IPS-18a (cell line): Measurements from ENCODE around the gene CDC42EP2.

ENCODE experiments used
- H3K27ac ChIP-seq: one replicate; pipeline ENCODE4 v1.5.1; 2013; ENCODE audit warnings: low read length
- H3K27me3 ChIP-seq: one replicate; pipeline ENCODE4 v1.6.1; 2013; ENCODE audit warnings: mild to moderate bottlenecking, low read length; ENCODE audit not compliant: control insufficient read depth, insufficient read depth
- H3K36me3 ChIP-seq: one replicate; pipeline ENCODE4 v1.6.1; 2013; ENCODE audit warnings: low read depth, low read length; ENCODE audit not compliant: control insufficient read depth
- H3K4me1 ChIP-seq: one replicate; pipeline ENCODE4 v1.6.1; 2013; ENCODE audit warnings: low read depth, low read length; ENCODE audit not compliant: control insufficient read depth
- H3K4me3 ChIP-seq: one replicate; pipeline ENCODE4 v1.5.1; 2013; ENCODE audit warnings: low read length
- H3K9ac ChIP-seq: one replicate; pipeline ENCODE4 v1.6.1; 2013; ENCODE audit warnings: mild to moderate bottlenecking, low read length, moderate library complexity
- H3K9me3 ChIP-seq: one replicate; pipeline ENCODE4 v1.6.1; 2013; ENCODE audit warnings: low read depth, low read length; ENCODE audit not compliant: control insufficient read depth

Gene CDC42EP2

GRCh38 chr11:65310736-65311135 is 3.9 kb upstream of the CDC42EP2 start:
- H3K27ac ChIP-seq = no peak overlapping the region
- no peaks in the 10 kb centered on the region for H3K4me1 ChIP-seq
- H3K4me3 ChIP-seq = no peak overlapping the region
- no peaks in the 10 kb centered on the region for H3K9me3 ChIP-seq
- H3K27me3 ChIP-seq = peaks cover 16% of the 10 kb centered on the region
- no peak overlapping the region for H3K9ac ChIP-seq
- no peaks in the 10 kb centered on the region for H3K36me3 ChIP-seq

- no peaks in the 10 kb centered on the region for H3K4me1 ChIP-seq
- H3K4me3 ChIP-seq = no peak overlapping the region
- H3K27ac ChIP-seq = no peak overlapping the region
- peaks cover 16% of the 10 kb centered on the region for H3K27me3 ChIP-seq
- H3K9me3 ChIP-seq = no peaks in the 10 kb centered on the region
- no peak overlapping the region for H3K9ac ChIP-seq
- no peaks in the 10 kb centered on the region for H3K36me3 ChIP-seq
Measured at GRCh38 chr11:65311170-65311678, 3.4 kb upstream of the CDC42EP2 start.

- Histone ChIP-seq H3K27me3 (peaks cover 16% of the 10 kb centered on the region), H3K27ac (no peak overlapping the region), H3K4me3 (peak overlapping the region; percentile 80), H3K4me1 (peaks cover 14% of the 10 kb centered on the region), H3K9ac (peak overlapping the region; percentile 80), H3K36me3 (no peaks in the 10 kb centered on the region), H3K9me3 (no peaks in the 10 kb centered on the region)
Measured at GRCh38 chr11:65315204-65315865, 669 bp downstream of the CDC42EP2 start.

- Histone ChIP-seq H3K4me1 (peaks cover 14% of the 10 kb centered on the region), H3K4me3 (peak overlapping the region; percentile 80), H3K9me3 (no peaks in the 10 kb centered on the region), H3K36me3 (peaks cover 4% of the 10 kb centered on the region), H3K9ac (peak overlapping the region; percentile 80), H3K27me3 (peaks cover 16% of the 10 kb centered on the region), H3K27ac (no peak overlapping the region)
Measured at GRCh38 chr11:65315866-65316226, 1.2 kb downstream of the CDC42EP2 start.

GRCh38 chr11:65316227-65317024 is 1.8 kb downstream of the CDC42EP2 start:
- Histone ChIP-seq H3K4me1 (peaks cover 14% of the 10 kb centered on the region), H3K4me3 (peak overlapping the region; percentile 80), H3K9ac (peak overlapping the region; percentile 80), H3K27me3 (peaks cover 16% of the 10 kb centered on the region), H3K27ac (no peak overlapping the region), H3K9me3 (no peaks in the 10 kb centered on the region), H3K36me3 (peaks cover 10% of the 10 kb centered on the region)

- peaks cover 16% of the 10 kb centered on the region for H3K27me3 ChIP-seq
- H3K27ac ChIP-seq = no peak overlapping the region
- H3K4me1 ChIP-seq = peaks cover 14% of the 10 kb centered on the region
- H3K4me3 ChIP-seq = peak overlapping the region; percentile 39
- H3K9me3 ChIP-seq = no peaks in the 10 kb centered on the region
- H3K36me3 ChIP-seq = peaks cover 17% of the 10 kb centered on the region
- H3K9ac ChIP-seq = peak overlapping the region; percentile 33
Measured at GRCh38 chr11:65317025-65317786, 2.5 kb downstream of the CDC42EP2 start.

GRCh38 chr11:65320386-65321075 is 5.9 kb downstream of the CDC42EP2 start:
- H3K4me1 ChIP-seq = peaks cover 14% of the 10 kb centered on the region
- H3K9me3 ChIP-seq = no peaks in the 10 kb centered on the region
- no peak overlapping the region for H3K4me3 ChIP-seq
- H3K27ac ChIP-seq = no peak overlapping the region
- no peaks in the 10 kb centered on the region for H3K27me3 ChIP-seq
- no peak overlapping the region for H3K9ac ChIP-seq
- H3K36me3 ChIP-seq = peaks cover 21% of the 10 kb centered on the region

GRCh38 chr11:65321076-65321475 is 6.4 kb downstream of the CDC42EP2 start:
- Histone ChIP-seq H3K4me1 (peaks cover 14% of the 10 kb centered on the region), H3K27ac (no peak overlapping the region), H3K4me3 (no peak overlapping the region), H3K36me3 (peaks cover 21% of the 10 kb centered on the region), H3K9ac (no peak overlapping the region), H3K27me3 (no peaks in the 10 kb centered on the region), H3K9me3 (no peaks in the 10 kb centered on the region)

GRCh38 chr11:65321828-65322485 is 7.3 kb downstream of the CDC42EP2 start:
- Histone ChIP-seq H3K9me3 (no peaks in the 10 kb centered on the region), H3K27me3 (no peaks in the 10 kb centered on the region), H3K36me3 (peaks cover 21% of the 10 kb centered on the region), H3K4me3 (no peak overlapping the region), H3K27ac (no peak overlapping the region), H3K9ac (no peak overlapping the region), H3K4me1 (peaks cover 7% of the 10 kb centered on the region)

GRCh38 chr11:65323813-65324212 is 9.1 kb downstream of the CDC42EP2 start:
- H3K4me3 ChIP-seq = no peak overlapping the region
- H3K9me3 ChIP-seq = no peaks in the 10 kb centered on the region
- H3K4me1 ChIP-seq = no peaks in the 10 kb centered on the region
- H3K36me3 ChIP-seq = peaks cover 21% of the 10 kb centered on the region
- H3K27me3 ChIP-seq = no peaks in the 10 kb centered on the region
- H3K9ac ChIP-seq = no peak overlapping the region
- H3K27ac ChIP-seq = no peak overlapping the region
